Erythroblast (primary cell): ENCODE data around the gene GMIP.

Experiments
- GATA1 ChIP-seq: IDR thresholded peaks from 2 replicates; pipeline ENCODE4 v1.6.1; 2011; ENCODE audit warnings: low read depth, mild to moderate bottlenecking, control low read depth, low read length, moderate library complexity
- POLR2A ChIP-seq: IDR thresholded peaks from 2 replicates; pipeline ENCODE4 v1.6.1; 2011; ENCODE audit warnings: mild to moderate bottlenecking, low read length

DNA sequence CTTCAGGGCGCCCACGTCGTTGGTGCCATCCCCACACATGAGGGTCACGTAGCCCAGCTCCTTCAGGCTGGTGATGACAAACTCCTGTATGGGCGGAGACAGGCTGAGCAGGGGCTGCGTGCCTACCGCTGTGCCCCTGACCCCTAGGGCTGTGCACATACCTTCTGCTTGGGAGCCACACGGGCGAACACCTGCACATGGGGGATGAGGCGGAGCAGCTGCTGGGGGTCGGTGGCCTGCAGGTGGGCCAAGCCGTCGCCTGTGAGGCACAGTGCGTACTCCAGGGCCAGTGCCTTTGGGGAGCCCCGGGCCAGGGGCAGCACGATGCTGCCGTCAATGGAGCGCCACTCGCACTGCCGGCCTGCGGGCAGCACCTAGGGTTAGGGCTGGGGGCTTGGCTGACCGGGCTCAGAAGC is 6.1 kb upstream of the GMIP start:
- TF ChIP-seq POLR2A: no peak
- TF ChIP-seq GATA1: no peak
